ENCODE data around the gene TSPAN3.
A peak's percentile ranks its signal among the peaks of the same experiment; 100 is the strongest.

TSPAN3 gene

DNA sequence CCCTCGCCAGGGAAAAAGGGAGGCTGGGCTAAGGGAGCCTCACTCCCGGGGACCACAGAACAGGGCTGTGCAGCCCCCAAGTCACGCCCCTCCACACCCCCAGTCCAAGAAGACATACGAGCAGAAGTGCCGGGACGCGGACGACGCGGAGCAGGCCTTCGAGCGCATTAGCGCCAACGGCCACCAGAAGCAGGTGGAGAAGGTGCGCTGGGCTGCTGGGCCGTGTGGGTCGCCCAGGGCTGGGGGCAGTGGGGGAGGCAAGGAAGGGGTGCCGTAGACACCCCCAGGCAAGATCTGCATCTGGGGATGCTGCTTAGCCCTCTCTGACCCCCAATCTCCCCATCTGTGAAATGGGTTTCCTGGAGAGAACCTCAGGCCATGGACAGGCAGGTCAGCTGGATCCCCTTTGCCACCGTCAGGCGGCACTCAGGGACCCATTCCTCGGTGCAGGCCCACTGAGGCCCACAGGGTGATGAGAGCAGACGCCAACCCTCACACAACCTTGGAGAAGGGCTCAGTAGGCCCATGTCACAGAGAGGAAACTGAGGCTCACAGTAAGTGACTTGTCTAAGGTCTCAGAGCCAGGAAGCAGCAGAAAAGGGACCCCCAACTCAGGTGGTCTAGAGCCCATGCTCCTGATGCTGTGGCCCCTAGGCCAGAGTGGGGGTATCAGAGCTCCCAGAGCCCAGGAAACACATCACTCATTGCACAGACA, 42.3 kb downstream of the TSPAN3 start:
- no peak overlapping the region for H3K27ac ChIP-seq (ENCODE audit: poor library complexity, severe bottlenecking)
- no peaks in the 10 kb centered on the region for H3K4me1 ChIP-seq (ENCODE audit: insufficient read depth, poor library complexity, severe bottlenecking)
- peak; percentile 54 for DNase-seq (ENCODE audit: low spot score)
- H3K27me3 ChIP-seq (ENCODE audit: insufficient read depth, poor library complexity, severe bottlenecking) = no peaks in the 10 kb centered on the region
- H3K9me3 ChIP-seq (ENCODE audit: severe bottlenecking) = no peaks in the 10 kb centered on the region
- peak overlapping the region; percentile 1 for H3K4me3 ChIP-seq (ENCODE audit: severe bottlenecking)
- TF ChIP-seq, protein P1, sequence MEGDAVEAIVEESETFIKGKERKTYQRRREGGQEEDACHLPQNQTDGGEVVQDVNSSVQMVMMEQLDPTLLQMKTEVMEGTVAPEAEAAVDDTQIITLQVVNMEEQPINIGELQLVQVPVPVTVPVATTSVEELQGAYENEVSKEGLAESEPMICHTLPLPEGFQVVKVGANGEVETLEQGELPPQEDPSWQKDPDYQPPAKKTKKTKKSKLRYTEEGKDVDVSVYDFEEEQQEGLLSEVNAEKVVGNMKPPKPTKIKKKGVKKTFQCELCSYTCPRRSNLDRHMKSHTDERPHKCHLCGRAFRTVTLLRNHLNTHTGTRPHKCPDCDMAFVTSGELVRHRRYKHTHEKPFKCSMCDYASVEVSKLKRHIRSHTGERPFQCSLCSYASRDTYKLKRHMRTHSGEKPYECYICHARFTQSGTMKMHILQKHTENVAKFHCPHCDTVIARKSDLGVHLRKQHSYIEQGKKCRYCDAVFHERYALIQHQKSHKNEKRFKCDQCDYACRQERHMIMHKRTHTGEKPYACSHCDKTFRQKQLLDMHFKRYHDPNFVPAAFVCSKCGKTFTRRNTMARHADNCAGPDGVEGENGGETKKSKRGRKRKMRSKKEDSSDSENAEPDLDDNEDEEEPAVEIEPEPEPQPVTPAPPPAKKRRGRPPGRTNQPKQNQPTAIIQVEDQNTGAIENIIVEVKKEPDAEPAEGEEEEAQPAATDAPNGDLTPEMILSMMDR (IDR thresholded peaks at IDR 0.05; ENCODE audit: poor library complexity, severe bottlenecking) = no peak
- no peaks in the 10 kb centered on the region for H3K36me3 ChIP-seq (ENCODE audit: low read depth)
- ATAC-seq (ENCODE audit: low read depth) = no peak

DNA sequence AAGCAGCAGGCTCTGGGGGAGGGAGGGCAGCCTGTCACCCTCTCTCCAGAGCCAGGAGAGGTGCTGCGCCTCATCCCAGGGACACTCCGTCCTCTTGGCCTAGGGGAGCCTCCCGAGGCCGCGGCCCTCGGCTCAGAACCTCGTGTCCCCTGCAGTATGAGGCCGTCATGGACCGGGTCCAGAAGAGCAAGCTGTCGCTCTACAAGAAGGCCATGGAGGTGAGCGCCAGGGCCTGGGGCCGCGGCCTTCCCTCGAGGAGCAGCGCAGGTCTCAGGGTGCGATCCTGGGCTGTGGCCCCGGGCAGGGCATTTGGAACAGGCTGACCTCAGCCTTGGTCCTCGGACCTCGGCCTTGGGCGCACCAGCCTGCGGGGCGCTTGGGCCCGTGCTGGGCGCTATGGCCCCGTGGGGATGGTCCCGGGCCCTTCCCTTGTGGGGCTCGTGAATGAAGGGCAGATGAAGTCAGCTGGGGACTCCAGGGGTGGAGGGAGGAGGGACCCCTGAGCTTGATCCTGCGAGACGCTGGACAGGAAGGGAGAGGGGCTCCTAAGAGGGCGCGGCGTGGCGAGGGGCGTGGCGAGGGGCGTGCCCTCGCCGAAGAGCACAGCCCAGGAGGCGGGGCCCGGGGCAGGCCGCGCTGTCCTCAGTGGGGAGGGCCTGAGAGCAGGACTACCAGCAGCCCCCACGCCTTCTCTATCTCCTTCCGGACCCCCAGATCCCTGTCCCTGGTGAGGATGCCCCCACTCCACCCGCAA, 43.0 kb downstream of the TSPAN3 start:
- H3K27ac ChIP-seq (ENCODE audit: poor library complexity, severe bottlenecking) = no peak overlapping the region
- DNase-seq (ENCODE audit: low spot score) (peak; percentile 63), ATAC-seq (ENCODE audit: low read depth) (peak; percentile 41)
- H3K27me3 ChIP-seq (ENCODE audit: insufficient read depth, poor library complexity, severe bottlenecking) = no peaks in the 10 kb centered on the region
- TF ChIP-seq, protein P1 (IDR thresholded peaks at IDR 0.05; ENCODE audit: poor library complexity, severe bottlenecking) = no peak
- no peaks in the 10 kb centered on the region for H3K36me3 ChIP-seq (ENCODE audit: low read depth)
- H3K4me1 ChIP-seq (ENCODE audit: insufficient read depth, poor library complexity, severe bottlenecking) = no peaks in the 10 kb centered on the region
- no peaks in the 10 kb centered on the region for H3K9me3 ChIP-seq (ENCODE audit: severe bottlenecking)
- H3K4me3 ChIP-seq (ENCODE audit: severe bottlenecking) = peak overlapping the region; percentile 1

DNA sequence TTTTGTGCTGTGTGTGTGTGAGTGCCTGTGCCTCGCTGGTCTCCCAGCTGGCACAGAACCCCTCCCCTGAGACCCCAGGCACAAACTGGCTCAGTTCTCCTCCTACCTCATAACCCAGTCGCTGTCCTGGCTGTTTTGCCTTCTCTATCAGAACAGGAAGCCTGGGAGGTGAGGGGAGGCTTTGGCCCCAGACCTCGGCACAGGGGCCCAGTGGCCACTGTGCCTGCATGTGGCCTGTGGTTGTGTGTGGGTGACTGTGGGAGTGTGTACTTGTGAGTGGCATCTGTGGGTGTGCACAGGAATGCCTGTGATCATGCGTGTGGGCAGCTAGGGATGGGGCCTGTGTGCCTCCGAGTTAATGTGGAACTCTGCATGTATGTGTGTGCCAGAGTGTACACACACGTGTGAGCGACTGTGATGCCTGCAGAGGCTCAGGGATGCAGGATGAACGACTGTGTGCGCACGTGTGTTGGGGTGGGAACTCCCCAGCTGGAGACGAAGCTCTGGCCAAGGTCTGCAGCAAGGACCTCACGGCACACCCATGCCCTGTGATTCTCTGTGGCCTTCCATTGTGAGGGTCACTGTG, 43.7 kb downstream of the TSPAN3 start:
- no peaks in the 10 kb centered on the region for H3K27me3 ChIP-seq (ENCODE audit: insufficient read depth, poor library complexity, severe bottlenecking)
- TF ChIP-seq, protein P1 (IDR thresholded peaks at IDR 0.05; ENCODE audit: poor library complexity, severe bottlenecking) = no peak
- no peaks in the 10 kb centered on the region for H3K36me3 ChIP-seq (ENCODE audit: low read depth)
- ATAC-seq (ENCODE audit: low read depth) (no peak), DNase-seq (ENCODE audit: low spot score) (peak; percentile 60)
- H3K9me3 ChIP-seq (ENCODE audit: severe bottlenecking) = no peaks in the 10 kb centered on the region
- no peak overlapping the region for H3K4me3 ChIP-seq (ENCODE audit: severe bottlenecking)
- peaks cover under 1% of the 10 kb centered on the region for H3K4me1 ChIP-seq (ENCODE audit: insufficient read depth, poor library complexity, severe bottlenecking)
- no peak overlapping the region for H3K27ac ChIP-seq (ENCODE audit: poor library complexity, severe bottlenecking)

DNA sequence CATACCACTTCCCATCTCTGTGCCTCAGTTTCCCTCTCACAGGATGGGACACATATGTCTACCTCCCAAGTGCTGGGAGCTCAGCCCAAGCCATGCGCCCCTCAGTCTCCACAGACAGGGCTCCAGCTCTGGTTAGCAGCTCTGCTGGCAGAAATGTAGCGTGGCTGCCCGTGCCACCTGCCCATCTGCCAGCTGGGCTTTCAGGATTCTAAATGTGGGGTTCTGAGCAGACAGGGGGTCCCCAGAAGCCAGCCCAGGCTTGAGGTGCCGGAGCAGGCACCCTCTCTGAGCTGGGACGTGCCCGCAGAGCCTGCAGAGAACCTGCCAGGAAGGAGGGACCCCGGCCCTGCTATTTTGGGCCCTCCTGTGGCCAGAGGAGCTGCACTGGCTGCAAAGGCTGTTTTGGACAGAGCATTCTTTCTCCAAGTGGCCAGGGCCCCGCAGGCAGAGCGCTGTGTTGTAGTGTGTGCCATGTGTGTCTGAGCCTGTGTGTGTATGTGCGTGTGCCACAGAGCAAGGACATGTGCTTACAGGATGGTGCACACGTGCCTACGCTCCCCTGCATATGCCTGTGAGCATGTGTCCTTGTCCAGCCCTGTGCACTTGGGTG, 44.3 kb downstream of the TSPAN3 start:
- DNase-seq (ENCODE audit: low spot score) = peak; percentile 56
- Histone ChIP-seq H3K4me3 (ENCODE audit: severe bottlenecking) (no peak overlapping the region), H3K4me1 (ENCODE audit: insufficient read depth, poor library complexity, severe bottlenecking) (peaks cover 5% of the 10 kb centered on the region), H3K36me3 (ENCODE audit: low read depth) (no peaks in the 10 kb centered on the region), H3K9me3 (ENCODE audit: severe bottlenecking) (no peaks in the 10 kb centered on the region), H3K27me3 (ENCODE audit: insufficient read depth, poor library complexity, severe bottlenecking) (no peaks in the 10 kb centered on the region), H3K27ac (ENCODE audit: poor library complexity, severe bottlenecking) (no peak overlapping the region)
- TF ChIP-seq, protein P1 (IDR thresholded peaks at IDR 0.05; ENCODE audit: poor library complexity, severe bottlenecking) = no peak
- ATAC-seq (ENCODE audit: low read depth) = no peak
